GM21381 (cell line): ENCODE results near the gene SUGCT.

Experiments
- ATAC-seq: cut with Tn5 transposase; IDR thresholded peaks from one replicate; pipeline ENCODE4 v1.9.1; 2021; ENCODE audit warnings: mild to moderate bottlenecking, moderate library complexity; ENCODE audit not compliant: unreplicated experiment

SUGCT gene

GRCh38 chr7:40887099-40887498 is 752.3 kb downstream of the SUGCT start:
- ATAC-seq: no peak

GRCh38 chr7:40888499-40888898 is 753.7 kb downstream of the SUGCT start:
- ATAC-seq: no peak

GRCh38 chr7:40889099-40889498 is 754.3 kb downstream of the SUGCT start:
- ATAC-seq: no peak

GRCh38 chr7:40889539-40889938 is 754.7 kb downstream of the SUGCT start:
- ATAC-seq: no peak

- no peak for ATAC-seq
Observed at GRCh38 chr7:40890088-40890692, 755.4 kb downstream of the SUGCT start.

GRCh38 chr7:40891232-40891631 is 756.4 kb downstream of the SUGCT start:
- no peak for ATAC-seq

GRCh38 chr7:40899151-40899550 is 764.3 kb downstream of the SUGCT start:
- no peak for ATAC-seq

- no peak for ATAC-seq
Observed at GRCh38 chr7:40899636-40900507, 765.1 kb downstream of the SUGCT start.

- no peak for ATAC-seq
Observed at GRCh38 chr7:40903872-40904271, 769.1 kb downstream of the SUGCT start.

GRCh38 chr7:40907286-40907685 is 772.5 kb downstream of the SUGCT start:
- no peak for ATAC-seq

GRCh38 chr7:40909346-40909980 is 774.7 kb downstream of the SUGCT start:
- ATAC-seq: no peak
